Large intestine (tissue), 3 donors: ENCODE data around the gene IKZF2. TPM values are rescaled to one million over a fixed set of nuclear protein-coding genes. Genes with fewer than 3 reads are reported as not detected.
A peak's percentile ranks its signal among the peaks of the same experiment; 100 is the strongest.

Source experiments
- DNase-seq, 2 donors: peaks; one replicate each; pipeline versions ENCODE4 v3.0.0 to v3.0.0-alpha.2; 2013
- H3K27ac ChIP-seq: one replicate; pipeline ENCODE4 v1.5.1; 2013; ENCODE audit warnings: low read length
- H3K27me3 ChIP-seq: 2 replicates; pipeline ENCODE4 v1.6.1; 2013; ENCODE audit warnings: low read length; ENCODE audit not compliant: control insufficient read depth, insufficient read depth
- H3K36me3 ChIP-seq: 2 replicates; pipeline ENCODE4 v1.6.1; 2013; ENCODE audit warnings: low read length; ENCODE audit not compliant: control insufficient read depth, insufficient read depth
- H3K4me1 ChIP-seq: one replicate; pipeline ENCODE4 v1.6.1; 2013; ENCODE audit warnings: low read length; ENCODE audit not compliant: control insufficient read depth, insufficient read depth
- H3K4me3 ChIP-seq: one replicate; pipeline ENCODE4 v1.5.1; 2013; ENCODE audit warnings: low read length
- H3K9me3 ChIP-seq: one replicate; pipeline ENCODE4 v1.6.1; 2013; ENCODE audit warnings: mild to moderate bottlenecking, low read depth, low read length, moderate library complexity; ENCODE audit not compliant: control insufficient read depth
- WGBS: methylation state at CpG from one replicate; pipeline ENCODE4 v1.1.5; 2013; ENCODE audit warnings: low lambda C conversion rate; ENCODE audit not compliant: insufficient coverage; 5-methylcytosine and 5-hydroxymethylcytosine counted together
- polyA plus RNA-seq: library from polyadenylated mRNA; unstranded; fragments of 120-200 nt; gene quantifications from one replicate; pipeline ENCODE4 v1.2.1, GENCODE V29; 2013

IKZF2 gene
- polyA plus RNA-seq, 1 donor: 3.2 TPM

DNA sequence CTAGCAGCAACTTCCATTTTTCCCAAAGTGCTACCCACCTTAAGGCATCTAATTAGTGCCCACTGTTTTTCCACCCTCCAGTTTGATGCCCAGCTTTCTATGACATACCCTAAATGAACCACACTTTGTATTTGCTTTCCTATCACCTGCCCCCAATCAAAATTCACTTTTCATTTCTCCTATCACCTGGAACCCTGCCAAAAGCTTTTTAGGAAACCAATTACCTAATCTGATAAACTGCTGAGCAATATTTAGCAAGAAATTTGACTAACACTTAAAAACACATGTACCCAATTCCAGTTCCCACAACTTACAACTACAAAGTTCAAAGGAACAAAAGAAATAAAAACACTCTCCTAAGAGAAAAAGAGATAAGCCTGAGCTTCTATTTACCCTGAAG, 71.7 kb downstream of the IKZF2 start:
- Histone ChIP-seq H3K27me3 (no peaks in the 10 kb centered on the region), H3K36me3 (no peaks in the 10 kb centered on the region), H3K27ac (no peak overlapping the region), H3K4me3 (no peak overlapping the region), H3K9me3 (no peaks in the 10 kb centered on the region), H3K4me1 (peaks cover 5% of the 10 kb centered on the region)
- DNase-seq: no peak

DNA sequence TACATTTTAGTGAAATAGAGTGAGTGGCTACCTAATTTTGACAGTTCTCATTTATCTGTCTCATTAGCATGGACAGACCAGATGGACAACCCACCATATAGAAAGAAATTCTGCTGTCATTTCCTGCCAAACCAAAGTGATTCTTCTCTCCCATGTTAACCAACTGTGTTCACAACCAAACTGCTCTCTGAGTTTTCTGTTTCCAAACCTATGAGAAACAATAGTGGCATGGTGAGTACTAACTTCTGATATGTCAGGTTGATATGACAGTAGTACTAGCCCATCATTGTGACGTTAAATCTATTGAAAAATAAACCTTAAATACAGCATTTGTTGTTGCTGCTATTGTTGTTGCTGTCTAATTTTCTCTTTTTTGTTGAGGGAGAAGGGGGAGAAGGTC, 72.7 kb downstream of the IKZF2 start:
- no peak for DNase-seq
- Histone ChIP-seq H3K9me3 (no peaks in the 10 kb centered on the region), H3K4me1 (peaks cover 5% of the 10 kb centered on the region), H3K36me3 (no peaks in the 10 kb centered on the region), H3K27ac (no peak overlapping the region), H3K4me3 (no peak overlapping the region), H3K27me3 (no peaks in the 10 kb centered on the region)
- WGBS: no CpG with 5 or more reads among the region's 1 CpG

DNA sequence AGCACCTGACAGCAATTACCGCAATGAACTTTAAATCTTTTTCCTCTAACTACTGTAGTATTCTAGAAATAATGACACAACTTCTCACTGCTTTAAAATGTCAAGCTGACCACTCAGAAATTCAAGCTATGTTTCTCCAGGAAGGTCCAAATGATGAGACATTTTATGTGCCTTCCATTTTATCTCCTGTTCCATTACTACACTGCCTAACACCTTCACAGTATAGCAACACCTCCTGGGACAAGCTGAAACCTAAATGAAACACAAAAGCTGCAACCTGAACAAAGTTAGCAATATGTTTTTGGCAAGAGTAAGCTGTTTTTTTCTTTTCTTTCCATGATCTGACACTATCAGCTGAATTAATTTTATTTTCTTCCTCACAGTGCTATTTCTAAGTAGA, 81.9 kb downstream of the IKZF2 start:
- no CpG with 5 or more reads among the region's 1 CpG for WGBS
- DNase-seq: peak in 1 of 2 donors; percentile 43
- H3K36me3 ChIP-seq: no peaks in the 10 kb centered on the region
- H3K27ac ChIP-seq: no peak overlapping the region
- H3K9me3 ChIP-seq: no peaks in the 10 kb centered on the region
- H3K4me1 ChIP-seq: peaks cover 3% of the 10 kb centered on the region
- no peaks in the 10 kb centered on the region for H3K27me3 ChIP-seq
- no peak overlapping the region for H3K4me3 ChIP-seq

DNA sequence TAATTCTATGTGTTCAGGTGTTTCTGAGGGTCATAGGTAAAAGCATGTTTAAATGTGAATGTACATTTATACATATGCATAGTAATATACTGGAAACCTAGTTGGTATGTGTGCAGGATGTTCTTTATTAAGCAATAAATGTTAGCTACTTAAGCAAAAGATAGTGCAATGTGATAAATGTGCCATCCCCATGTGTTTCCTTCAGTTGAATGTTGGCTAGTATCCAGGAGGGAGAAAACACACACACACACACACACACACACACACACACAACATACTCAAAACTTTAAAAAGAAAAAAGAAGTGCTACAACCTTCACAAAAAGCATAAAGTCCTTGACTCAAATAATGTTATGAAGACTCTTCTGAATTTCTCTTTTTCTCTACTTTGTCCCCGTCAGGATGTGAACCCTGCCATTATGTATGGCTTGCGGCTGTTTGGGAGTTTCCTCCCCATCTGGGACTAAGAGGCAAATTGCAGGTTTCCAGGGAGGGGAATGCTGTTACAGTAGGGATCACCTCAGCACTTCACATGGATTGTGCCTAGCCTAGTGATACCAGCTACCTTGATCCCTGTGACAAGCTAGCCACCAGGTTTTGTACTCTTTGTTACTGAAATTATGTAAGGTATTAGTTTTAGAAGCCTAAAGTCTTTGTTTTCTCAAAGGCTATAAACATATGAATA, 82.6 kb downstream of the IKZF2 start:
- Histone ChIP-seq H3K36me3 (no peaks in the 10 kb centered on the region), H3K27me3 (no peaks in the 10 kb centered on the region), H3K9me3 (no peaks in the 10 kb centered on the region), H3K4me3 (no peak overlapping the region), H3K4me1 (peaks cover 3% of the 10 kb centered on the region), H3K27ac (no peak overlapping the region)
- no peak for DNase-seq
- no CpG with 5 or more reads among the region's 2 CpGs for WGBS

DNA sequence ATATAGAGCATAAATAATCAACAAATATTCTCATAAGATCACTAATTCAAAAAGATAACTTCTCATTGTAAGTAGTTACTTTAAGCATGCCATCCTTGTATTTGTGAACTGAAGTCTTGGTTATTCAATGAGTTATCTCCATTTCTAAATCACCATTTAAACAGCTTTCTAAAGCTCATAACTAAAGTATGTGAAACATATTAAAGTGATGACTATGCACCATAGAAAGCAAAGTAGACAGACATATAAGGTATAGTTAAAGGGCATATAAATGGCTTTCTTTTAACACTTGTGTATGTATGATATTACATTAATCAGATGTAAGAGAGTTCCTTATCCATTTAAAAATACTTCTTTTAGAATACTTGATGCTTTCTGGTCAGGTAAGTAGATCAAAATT, 83.5 kb downstream of the IKZF2 start:
- DNase-seq: no peak
- Histone ChIP-seq H3K27ac (no peak overlapping the region), H3K4me1 (peaks cover 3% of the 10 kb centered on the region), H3K9me3 (no peaks in the 10 kb centered on the region), H3K4me3 (no peak overlapping the region), H3K36me3 (no peaks in the 10 kb centered on the region), H3K27me3 (no peaks in the 10 kb centered on the region)

DNA sequence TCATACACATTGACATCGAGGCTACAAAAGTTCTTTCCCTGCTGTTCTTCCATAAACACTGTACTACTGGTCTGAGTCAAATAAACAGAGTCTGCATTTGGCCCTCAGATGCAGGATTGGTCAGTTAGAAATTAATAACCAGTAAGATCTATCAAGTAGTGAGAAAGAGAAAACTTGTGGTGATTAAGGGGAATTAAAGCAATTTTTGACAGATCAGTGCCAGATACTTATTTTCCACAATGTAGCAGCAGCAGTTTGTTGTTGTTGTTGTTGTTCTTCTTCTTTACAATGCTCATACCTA, 85.0 kb downstream of the IKZF2 start:
- no peak overlapping the region for H3K27ac ChIP-seq
- peaks cover 3% of the 10 kb centered on the region for H3K4me1 ChIP-seq
- H3K4me3 ChIP-seq: no peak overlapping the region

DNA sequence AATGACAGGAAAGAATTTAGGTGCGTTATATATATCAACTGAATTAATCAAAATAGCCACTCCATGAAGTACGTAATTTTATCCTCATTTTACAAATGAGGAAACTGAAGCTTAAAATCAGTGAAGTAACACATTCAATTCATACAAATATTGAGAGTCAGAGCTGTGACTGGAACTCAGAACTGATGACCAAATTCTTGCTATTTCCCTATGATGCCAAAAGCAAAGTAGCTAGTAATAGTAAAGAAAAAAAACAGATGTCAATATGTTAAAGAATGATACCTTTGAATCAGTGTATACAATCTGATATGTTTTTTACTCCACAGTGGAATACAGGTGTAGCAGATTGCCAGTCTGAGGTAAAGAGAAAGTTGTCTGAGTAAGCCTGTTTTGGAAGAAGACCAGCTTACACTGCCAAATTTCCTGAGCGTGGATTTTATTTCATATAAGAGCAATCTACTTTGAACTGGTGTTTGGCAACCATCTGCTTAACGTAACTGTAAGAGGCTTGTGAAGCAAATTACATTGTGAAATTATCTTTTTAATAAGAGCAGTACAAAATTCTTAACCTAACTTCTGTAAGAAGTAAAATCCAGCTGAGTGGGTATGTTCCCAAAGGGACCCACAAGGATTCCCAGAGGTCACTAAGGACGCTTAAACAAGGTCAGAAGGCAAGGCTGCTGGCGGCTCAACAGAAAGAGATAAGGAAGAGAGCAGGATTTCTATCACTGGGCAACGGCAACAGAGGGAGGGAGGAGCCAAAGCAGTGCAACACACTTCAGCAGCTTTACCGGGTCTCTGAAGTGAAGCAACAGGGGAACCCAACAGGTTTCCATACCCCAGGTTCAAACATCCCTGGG, 85.6 kb downstream of the IKZF2 start:
- DNase-seq: peak in 1 of 2 donors; percentile 37
- Histone ChIP-seq H3K36me3 (no peaks in the 10 kb centered on the region), H3K4me3 (no peak overlapping the region), H3K9me3 (no peaks in the 10 kb centered on the region), H3K27ac (no peak overlapping the region), H3K4me1 (peaks cover 3% of the 10 kb centered on the region), H3K27me3 (no peaks in the 10 kb centered on the region)
- 94% methylated on average over 2 of the region's 8 CpGs for WGBS

More for the DNA sequence above, 85.0 kb downstream of the IKZF2 start:
- no peaks in the 10 kb centered on the region for H3K36me3 ChIP-seq
- no peak for DNase-seq
- H3K27me3 ChIP-seq: no peaks in the 10 kb centered on the region
- no peaks in the 10 kb centered on the region for H3K9me3 ChIP-seq
- no CpG with 5 or more reads among the region's 1 CpG for WGBS

DNA sequence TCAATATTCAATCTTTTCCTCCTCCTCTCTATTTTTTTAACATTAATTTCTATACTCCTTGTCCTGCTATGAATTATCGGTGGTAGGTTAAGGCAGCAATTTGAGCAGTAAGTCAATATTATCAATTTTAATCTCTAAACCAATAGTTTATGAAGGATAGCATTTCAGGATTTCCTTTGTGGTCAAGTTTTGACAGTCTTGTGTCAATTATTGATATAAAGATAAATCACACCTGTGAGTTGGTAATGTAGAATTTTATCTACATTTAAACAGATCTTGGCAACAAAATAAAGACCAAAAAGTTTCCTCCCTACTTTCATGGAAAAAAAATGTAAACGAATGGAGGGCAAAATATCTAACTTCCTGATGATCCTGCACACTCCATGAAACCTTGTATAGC, 87.3 kb downstream of the IKZF2 start:
- Histone ChIP-seq H3K27me3 (no peaks in the 10 kb centered on the region), H3K27ac (no peak overlapping the region), H3K4me3 (no peak overlapping the region), H3K9me3 (no peaks in the 10 kb centered on the region), H3K36me3 (no peaks in the 10 kb centered on the region), H3K4me1 (no peaks in the 10 kb centered on the region)
- no peak for DNase-seq
- WGBS: 80% methylated on average over 1 of the region's 2 CpGs

DNA sequence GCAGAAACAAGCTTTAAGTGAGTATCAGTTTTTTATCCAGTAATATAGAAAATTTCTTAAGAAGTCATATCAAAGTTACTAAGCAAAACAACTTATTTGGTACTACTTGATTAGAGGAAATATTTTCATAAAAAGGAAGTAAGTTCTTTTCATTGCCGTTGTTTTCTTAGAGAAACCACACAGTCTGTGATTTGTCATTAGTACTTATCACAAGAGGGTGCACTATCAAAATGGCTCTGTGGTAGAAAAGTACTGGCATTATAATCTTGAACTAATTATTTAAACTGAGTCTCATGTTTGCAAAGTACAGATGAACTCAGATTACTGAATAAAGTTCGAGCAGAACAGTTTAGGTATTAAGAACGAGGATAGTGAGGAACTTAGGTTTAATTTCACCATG, 93.4 kb downstream of the IKZF2 start:
- Histone ChIP-seq H3K9me3 (no peaks in the 10 kb centered on the region), H3K4me3 (no peak overlapping the region), H3K36me3 (no peaks in the 10 kb centered on the region), H3K27me3 (no peaks in the 10 kb centered on the region), H3K4me1 (no peaks in the 10 kb centered on the region), H3K27ac (no peak overlapping the region)
- WGBS: 93% methylated on average over 2 of the region's 3 CpGs
- DNase-seq: no peak

DNA sequence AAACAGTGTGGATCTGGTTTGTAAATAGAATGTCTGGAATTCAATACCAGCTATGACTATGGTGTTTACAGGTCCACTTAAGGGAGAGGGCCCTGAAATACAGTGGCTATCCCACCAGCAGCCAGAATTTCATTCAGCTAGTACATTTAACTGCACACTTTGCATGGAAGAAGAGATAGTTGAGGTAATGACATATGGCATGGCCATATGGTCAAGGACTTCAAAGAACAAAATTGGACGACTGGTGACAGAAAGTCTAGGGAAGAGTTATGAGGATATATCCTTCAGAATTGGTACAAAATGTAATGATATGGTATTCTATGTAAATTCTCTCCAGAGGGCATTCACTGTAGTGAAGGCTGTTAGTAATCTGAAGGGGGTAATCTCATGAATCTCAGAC, 105.0 kb downstream of the IKZF2 start:
- H3K4me1 ChIP-seq: no peaks in the 10 kb centered on the region

DNA sequence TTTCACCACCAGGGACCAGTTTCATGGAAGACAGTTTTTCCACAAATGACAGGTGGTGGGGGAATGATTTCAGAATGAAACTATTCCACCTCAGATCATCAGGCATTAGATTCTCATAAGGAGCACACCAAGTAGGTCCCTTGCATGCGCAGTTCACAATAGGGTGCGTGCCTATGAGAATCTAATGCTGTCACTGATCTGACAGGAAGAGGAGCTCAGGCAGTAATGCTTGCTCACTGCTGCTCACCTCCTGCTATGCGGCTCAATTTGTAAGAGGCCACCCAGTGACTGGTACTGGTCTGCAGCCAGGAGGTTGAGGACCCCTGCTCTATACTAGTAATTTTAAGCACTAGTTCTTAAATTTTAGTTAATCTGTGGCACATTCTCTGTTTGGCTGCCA, 107.8 kb downstream of the IKZF2 start:
- no peaks in the 10 kb centered on the region for H3K4me1 ChIP-seq
- no peak for DNase-seq
- H3K27ac ChIP-seq: no peak overlapping the region
- no CpG with 5 or more reads among the region's 3 CpGs for WGBS
- H3K36me3 ChIP-seq: no peaks in the 10 kb centered on the region
- no peaks in the 10 kb centered on the region for H3K9me3 ChIP-seq
- H3K4me3 ChIP-seq: no peak overlapping the region
- H3K27me3 ChIP-seq: no peaks in the 10 kb centered on the region

More for the DNA sequence above, 105.0 kb downstream of the IKZF2 start:
- no peak overlapping the region for H3K4me3 ChIP-seq
- 86% methylated on average over 1 of the region's 1 CpG for WGBS
- no peaks in the 10 kb centered on the region for H3K36me3 ChIP-seq
- H3K9me3 ChIP-seq: no peaks in the 10 kb centered on the region
- no peak for DNase-seq
- no peak overlapping the region for H3K27ac ChIP-seq
- no peaks in the 10 kb centered on the region for H3K27me3 ChIP-seq
